ENCODE results near the gene TCF7L2.
A peak's percentile ranks its signal among the peaks of the same experiment; 100 is the strongest.

Gene TCF7L2

DNA sequence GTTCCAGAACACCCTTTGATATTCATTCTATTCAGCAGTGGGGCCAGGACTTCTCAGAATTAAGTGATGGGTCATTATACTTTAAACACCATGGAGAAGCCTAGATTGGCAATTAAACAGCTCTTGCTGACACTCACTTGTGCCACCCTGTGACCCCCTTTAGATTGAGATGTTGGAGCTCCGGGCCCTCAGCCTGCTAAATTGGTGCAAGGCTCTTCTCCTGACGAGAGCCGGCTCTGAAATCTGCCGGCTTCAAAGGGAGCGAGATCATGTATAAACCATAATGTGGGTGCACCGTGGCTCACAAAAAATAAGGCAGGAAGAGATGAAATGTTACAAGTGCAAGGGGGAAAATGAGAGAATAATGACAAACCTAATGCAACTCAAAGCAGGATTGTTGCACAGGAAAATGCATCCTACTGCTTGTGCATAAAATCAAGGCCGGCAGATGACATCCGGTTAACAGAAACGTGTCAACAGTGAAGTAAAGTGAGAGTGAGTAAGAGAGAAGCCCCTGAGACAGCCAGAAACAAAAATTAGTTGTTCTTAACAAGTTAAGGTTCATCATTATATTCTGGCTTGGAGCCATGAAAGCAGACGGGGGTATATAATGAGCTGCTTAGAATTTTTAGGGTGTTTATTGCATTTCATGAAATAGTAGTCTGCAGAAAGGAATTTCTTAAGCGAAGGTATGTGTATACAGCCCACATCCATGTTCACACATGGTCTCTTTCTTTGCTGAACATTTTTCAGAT lies 198.2 kb downstream of the TCF7L2 start:
- DNase-seq (ENCODE audit: low spot score): no peak

- no peak for DNase-seq (ENCODE audit: low spot score)
Measured at GRCh38 chr10:113148901-113149300, 198.9 kb downstream of the TCF7L2 start.

DNA sequence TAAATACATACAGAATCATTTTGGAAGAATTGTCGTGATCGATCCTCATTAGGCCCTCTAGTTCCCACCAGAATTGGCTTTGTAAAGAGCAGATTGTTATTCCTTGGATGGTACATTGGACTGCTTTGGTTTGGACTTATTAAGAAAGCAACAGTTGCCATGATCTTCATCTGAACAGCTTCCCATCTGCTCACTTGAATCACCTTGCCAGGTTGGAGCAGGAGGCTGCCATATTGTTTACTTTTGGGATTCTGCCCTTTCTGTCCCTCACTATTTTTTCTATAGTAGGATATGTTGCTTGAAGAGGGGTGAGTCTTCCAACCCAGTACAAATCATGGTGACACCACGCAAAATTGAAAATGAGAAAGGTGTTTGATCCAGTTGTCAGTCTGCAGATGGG lies 199.6 kb downstream of the TCF7L2 start:
- no peak for DNase-seq (ENCODE audit: low spot score)

- peak; percentile 9 for DNase-seq (ENCODE audit: low spot score)
Measured at GRCh38 chr10:113151190-113151666, 201.2 kb downstream of the TCF7L2 start.

GRCh38 chr10:113153493-113154102 lies 203.6 kb downstream of the TCF7L2 start:
- DNase-seq (ENCODE audit: low spot score): no peak

DNA sequence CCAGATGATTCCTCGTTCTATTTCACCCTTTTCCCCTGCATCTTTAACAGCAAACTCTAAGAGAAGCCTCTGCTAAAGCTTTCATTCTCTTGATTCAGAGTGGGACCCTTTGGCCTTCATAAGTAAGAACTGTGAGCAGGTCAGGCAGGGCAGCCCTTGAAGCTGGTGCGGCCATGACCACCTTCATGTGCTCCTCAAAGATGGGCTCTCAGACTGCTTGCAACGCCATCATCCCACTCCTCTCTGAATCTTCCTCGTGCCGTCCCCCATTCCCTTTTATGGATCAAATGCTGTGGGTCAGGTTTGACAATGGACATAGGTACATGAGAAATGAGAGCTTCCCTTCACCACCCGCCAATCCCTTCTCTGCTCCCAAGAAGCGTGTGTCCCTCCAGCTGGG lies 207.4 kb downstream of the TCF7L2 start:
- DNase-seq (ENCODE audit: low spot score): no peak

- DNase-seq (ENCODE audit: low spot score): no peak
Measured at GRCh38 chr10:113158183-113158582, 208.1 kb downstream of the TCF7L2 start.

DNA sequence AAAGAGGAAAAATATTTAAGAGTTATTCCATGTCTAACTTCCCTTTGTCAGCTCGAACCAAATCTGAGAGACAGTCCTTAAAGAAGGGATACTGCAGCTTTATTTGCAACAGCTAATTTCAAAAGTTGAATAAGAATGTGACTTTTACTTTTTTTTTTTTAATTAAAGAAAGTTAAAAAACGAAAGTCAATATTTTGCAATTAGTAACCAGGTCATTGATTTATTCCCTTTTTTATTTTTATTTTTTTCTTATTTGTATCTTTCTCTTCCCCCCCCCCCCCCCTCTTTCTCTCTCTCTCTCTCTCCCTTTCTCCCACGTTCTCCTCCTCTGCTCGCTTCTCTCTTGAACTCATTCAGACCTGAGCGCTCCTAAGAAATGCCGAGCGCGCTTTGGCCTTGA lies 209.5 kb downstream of the TCF7L2 start:
- DNase-seq (ENCODE audit: low spot score): no peak

DNA sequence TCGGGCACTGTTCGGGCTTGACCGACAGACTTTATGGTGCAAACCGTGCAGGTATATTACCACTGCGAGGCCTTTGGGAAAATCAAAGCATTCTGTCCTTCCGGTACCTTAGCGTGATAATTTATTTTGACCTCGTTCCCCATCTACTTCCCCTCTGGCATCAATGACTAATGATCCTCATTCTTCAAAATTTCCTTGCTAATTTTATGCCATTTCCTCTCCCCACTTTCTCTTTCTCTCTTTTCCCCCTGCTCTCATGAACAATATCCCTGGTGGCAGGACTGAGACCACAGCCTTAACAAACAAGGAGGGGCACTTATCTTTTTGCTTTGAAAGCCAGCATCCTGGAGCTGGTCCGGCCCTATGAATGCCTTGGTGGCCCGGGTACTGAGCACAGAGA lies 210.6 kb downstream of the TCF7L2 start:
- DNase-seq (ENCODE audit: low spot score): no peak

- DNase-seq (ENCODE audit: low spot score): no peak
Measured at GRCh38 chr10:113161066-113161465, 211.0 kb downstream of the TCF7L2 start.

DNA sequence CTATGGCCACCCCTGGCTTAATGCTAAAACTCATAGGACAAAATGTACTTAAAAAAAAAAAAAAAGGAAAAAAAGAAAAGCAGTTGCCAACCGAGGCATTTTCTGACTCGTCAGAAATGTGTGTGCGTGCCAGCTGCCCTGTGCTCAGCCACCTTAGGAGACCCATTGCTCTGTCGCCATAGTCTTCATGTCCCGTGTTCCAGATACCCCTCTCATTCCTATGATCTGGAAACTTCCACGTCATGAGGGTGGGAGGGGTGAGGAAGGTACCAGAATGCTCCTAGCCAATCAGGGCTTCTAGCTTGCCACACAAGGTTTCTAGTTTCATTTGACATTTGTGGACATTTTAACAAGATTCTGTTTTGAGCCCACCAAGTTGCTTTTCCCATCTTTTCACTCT lies 212.9 kb downstream of the TCF7L2 start:
- no peak for DNase-seq (ENCODE audit: low spot score)

GRCh38 chr10:113165673-113166072 lies 215.6 kb downstream of the TCF7L2 start:
- no peak for DNase-seq (ENCODE audit: low spot score)

GRCh38 chr10:113167702-113168101 lies 217.7 kb downstream of the TCF7L2 start:
- DNase-seq (ENCODE audit: low spot score): no peak

DNA sequence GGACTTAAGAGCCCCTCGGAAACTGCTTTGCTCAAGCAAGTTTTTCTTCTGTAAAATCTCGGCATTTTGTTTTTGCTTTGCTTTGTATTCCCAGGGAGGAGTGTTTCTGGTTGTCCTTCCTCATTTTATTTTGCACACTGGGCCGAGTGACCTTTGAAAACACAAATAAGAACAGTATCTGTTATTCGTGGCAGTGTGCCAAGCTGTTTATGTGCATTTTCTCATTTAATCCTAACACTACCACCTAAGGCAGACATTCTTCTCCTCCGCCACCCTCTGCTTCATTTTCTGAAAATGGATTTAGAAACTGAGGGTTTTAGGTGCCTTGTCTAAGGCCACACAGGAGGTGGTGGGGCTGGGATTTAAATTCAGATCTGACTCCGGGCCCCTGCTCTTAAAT lies 218.5 kb downstream of the TCF7L2 start:
- no peak for DNase-seq (ENCODE audit: low spot score)

GRCh38 chr10:113169111-113169510 lies 219.1 kb downstream of the TCF7L2 start:
- no peak for DNase-seq (ENCODE audit: low spot score)

GRCh38 chr10:113169853-113170460 lies 219.9 kb downstream of the TCF7L2 start:
- DNase-seq (ENCODE audit: low spot score): no peak

DNA sequence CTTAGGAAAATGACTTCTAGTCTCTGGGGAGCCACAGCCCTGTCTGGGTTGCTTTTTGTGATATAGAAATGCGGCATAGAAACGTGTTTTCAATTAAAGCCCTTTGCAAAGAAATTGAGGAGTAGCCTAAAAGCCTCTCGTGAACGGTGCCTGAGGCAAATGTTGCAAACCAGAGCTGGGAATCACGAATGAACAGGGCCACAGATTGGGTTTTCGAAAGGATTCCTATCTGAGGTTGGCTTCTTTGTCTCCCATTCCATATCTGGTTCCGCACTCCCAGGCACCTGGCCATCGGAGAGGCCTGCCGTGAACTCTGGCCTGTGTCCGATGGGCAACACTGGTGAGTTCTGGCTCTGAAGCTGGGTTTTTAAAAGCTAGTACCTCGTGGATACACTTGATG lies 221.6 kb downstream of the TCF7L2 start:
- no peak for DNase-seq (ENCODE audit: low spot score)

- DNase-seq (ENCODE audit: low spot score): no peak
Measured at GRCh38 chr10:113175176-113175575, 225.1 kb downstream of the TCF7L2 start.

DNA sequence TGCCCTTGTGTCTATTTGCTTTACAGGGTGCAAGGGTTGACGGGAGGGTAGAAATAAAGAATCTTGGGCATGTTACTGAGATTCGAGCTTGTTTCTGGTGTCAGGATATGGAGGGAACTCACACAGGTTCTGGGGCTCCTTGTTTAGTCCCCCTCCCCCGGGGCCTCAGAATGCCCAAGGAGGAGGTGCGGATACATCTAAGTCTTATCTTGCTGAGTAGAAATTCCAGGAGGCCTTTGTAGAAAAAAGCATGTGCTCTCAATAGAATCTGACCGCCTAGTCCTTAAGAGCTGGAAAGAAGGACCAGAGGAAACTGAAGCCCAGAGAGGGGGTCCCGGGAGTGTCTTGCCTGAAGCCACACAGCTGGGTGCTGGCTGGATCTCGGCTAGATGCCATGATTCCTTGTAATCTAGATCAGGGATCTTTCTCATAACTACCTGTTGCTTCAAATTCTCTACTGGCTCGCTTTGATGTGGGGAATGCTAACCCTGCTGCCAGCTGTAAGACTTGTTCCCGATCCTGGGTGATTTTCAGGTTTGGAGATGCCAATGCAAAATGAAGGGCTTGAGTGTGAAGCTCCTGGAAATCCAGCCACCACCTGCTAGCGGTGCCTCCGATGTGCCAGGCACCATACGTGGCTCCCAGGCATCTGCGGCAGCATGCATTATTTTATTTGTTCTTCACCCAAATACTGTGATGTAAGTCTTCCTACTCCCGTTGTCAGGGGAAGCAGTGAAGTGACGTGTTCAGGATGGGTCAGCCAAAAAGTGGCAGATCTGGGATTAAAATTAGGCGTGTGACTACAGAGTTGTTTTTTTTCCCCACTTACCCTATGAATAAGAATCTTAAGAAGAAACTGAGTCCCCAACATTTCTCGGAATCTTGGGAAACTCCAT lies 226.0 kb downstream of the TCF7L2 start:
- no peak for DNase-seq (ENCODE audit: low spot score)

- DNase-seq (ENCODE audit: low spot score): no peak
Measured at GRCh38 chr10:113176652-113177155, 226.7 kb downstream of the TCF7L2 start.

GRCh38 chr10:113177156-113177935 lies 227.3 kb downstream of the TCF7L2 start:
- no peak for DNase-seq (ENCODE audit: low spot score)

All from cerebellar cortex (tissue), 1 donor.